ENCODE results near the gene KMO.

KMO gene

DNA sequence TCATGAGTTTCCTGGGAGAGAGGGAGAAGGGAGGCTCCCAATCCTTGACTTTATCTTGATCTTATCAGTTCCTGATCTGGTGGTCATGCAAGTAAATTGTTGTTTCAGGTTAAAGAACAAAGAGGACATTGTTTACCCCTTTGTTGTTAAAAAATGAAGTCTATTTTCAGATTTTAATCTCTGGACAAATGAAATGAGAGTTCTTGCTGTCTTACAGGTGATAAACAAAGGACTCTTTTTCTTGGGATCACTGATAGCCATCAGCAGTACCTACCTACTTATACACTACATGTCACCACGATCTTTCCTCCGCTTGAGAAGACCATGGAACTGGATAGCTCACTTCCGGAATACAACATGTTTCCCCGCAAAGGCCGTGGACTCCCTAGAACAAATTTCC is 59.6 kb downstream of the KMO start:
- H4K91ac ChIP-seq (ENCODE audit: low read length): no peak overlapping the region
- H3K9ac ChIP-seq (ENCODE audit: low read length): no peak overlapping the region
- no peak overlapping the region for H3K14ac ChIP-seq (ENCODE audit: low read length in 2 of 2)
- no peak overlapping the region for H3K23ac ChIP-seq (ENCODE audit: low read length in 2 of 2)
- no peak overlapping the region for H2BK15ac ChIP-seq (ENCODE audit: low read depth, poor library complexity, severe bottlenecking)
- H3K18ac ChIP-seq (ENCODE audit: low read depth in 1 of 2, low read length in 2 of 2): no peak overlapping the region
- WGBS: 71% methylated on average over 2 of the region's 5 CpGs
- peaks cover under 1% of the 10 kb centered on the region for H3K79me1 ChIP-seq (replicated peaks; ENCODE audit: low read length, poor library complexity, severe bottlenecking)
- H2BK5ac ChIP-seq (ENCODE audit: low read depth, low read length, poor library complexity, severe bottlenecking): no peak overlapping the region
- H3K4ac ChIP-seq (ENCODE audit: low read depth in 1 of 2, low read length in 2 of 2): no peak overlapping the region
- H4K8ac ChIP-seq (ENCODE audit: low read length): no peak overlapping the region
- H3K4me3 ChIP-seq (ENCODE audit: insufficient read depth in 1 of 2, low read depth in 1 of 2, low read length in 2 of 2): no peak overlapping the region
- no peak for DNase-seq
- peak overlapping the region; percentile 78 for H3K27ac ChIP-seq (ENCODE audit: low read length, poor library complexity, severe bottlenecking)
- peak overlapping the region; percentile 47 for H2AK5ac ChIP-seq (ENCODE audit: low read length, severe bottlenecking)
- H2AFZ ChIP-seq (ENCODE audit: low read depth, low read length): no peak overlapping the region
- no peaks in the 10 kb centered on the region for H3K27me3 ChIP-seq (ENCODE audit: control insufficient read depth in 1 of 2, insufficient read depth in 1 of 2, low read length in 2 of 2)
- peaks cover 7% of the 10 kb centered on the region for H3K4me1 ChIP-seq (ENCODE audit: control insufficient read depth, insufficient read depth, low read depth, low read length)
- H2BK120ac ChIP-seq (ENCODE audit: low read depth, low read length): no peak overlapping the region
- H3K9me3 ChIP-seq (ENCODE audit: control insufficient read depth, low read length): no peaks in the 10 kb centered on the region
- no peak overlapping the region for H3K4me2 ChIP-seq (ENCODE audit: low read length, poor library complexity, severe bottlenecking)
- peaks cover 5% of the 10 kb centered on the region in 2 experiments for H3K36me3 ChIP-seq (ENCODE audit: control insufficient read depth in 1 of 2, insufficient read depth in 2 of 2, low read depth in 1 of 2, low read length in 2 of 2)
- no peak overlapping the region for H2BK12ac ChIP-seq (ENCODE audit: low read length in 2 of 2)

DNA sequence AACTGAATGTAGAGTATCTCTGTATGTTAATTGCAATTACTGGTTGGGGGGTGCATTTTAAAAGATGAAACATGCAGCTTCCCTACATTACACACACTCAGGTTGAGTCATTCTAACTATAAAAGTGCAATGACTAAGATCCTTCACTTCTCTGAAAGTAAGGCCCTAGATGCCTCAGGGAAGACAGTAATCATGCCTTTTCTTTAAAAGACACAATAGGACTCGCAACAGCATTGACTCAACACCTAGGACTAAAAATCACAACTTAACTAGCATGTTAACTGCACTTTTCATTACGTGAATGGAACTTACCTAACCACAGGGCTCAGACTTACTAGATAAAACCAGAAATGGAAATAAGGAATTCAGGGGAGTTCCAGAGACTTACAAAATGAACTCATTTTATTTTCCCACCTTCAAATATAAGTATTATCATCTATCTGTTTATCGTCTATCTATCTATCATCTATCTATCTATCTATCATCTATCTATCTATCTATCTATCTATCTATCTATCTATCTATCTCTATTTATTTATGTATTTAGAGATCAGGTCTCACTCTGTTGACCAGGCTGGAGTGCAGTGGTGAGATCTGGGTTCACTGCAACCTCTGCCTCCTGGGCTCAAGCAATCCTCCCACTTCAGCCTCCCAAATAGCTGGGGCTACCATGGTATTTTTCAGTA is 60.2 kb downstream of the KMO start:
- Histone ChIP-seq H2BK120ac (ENCODE audit: low read depth, low read length) (no peak overlapping the region), H2BK12ac (ENCODE audit: low read length in 2 of 2) (no peak overlapping the region), H2AK5ac (ENCODE audit: low read length, severe bottlenecking) (peak overlapping the region; percentile 68), H4K8ac (ENCODE audit: low read length) (no peak overlapping the region), H3K36me3 (ENCODE audit: control insufficient read depth in 1 of 2, insufficient read depth in 2 of 2, low read depth in 1 of 2, low read length in 2 of 2) (peaks cover 0 to 5% of the 10 kb centered on the region in 2 experiments), H3K9ac (ENCODE audit: low read length) (no peak overlapping the region), H3K4me1 (ENCODE audit: control insufficient read depth, insufficient read depth, low read depth, low read length) (peaks cover 9% of the 10 kb centered on the region), H3K23ac (ENCODE audit: low read length in 2 of 2) (no peak overlapping the region), H3K27me3 (ENCODE audit: control insufficient read depth in 1 of 2, insufficient read depth in 1 of 2, low read length in 2 of 2) (no peaks in the 10 kb centered on the region), H3K4me3 (ENCODE audit: insufficient read depth in 1 of 2, low read depth in 1 of 2, low read length in 2 of 2) (no peak overlapping the region), H3K79me1 (replicated peaks; ENCODE audit: low read length, poor library complexity, severe bottlenecking) (peaks cover 3% of the 10 kb centered on the region), H3K18ac (ENCODE audit: low read depth in 1 of 2, low read length in 2 of 2) (no peak overlapping the region), H4K91ac (ENCODE audit: low read length) (no peak overlapping the region), H2AFZ (ENCODE audit: low read depth, low read length) (no peak overlapping the region), H3K9me3 (ENCODE audit: control insufficient read depth, low read length) (no peaks in the 10 kb centered on the region), H2BK5ac (ENCODE audit: low read depth, low read length, poor library complexity, severe bottlenecking) (no peak overlapping the region), H3K4ac (ENCODE audit: low read depth in 1 of 2, low read length in 2 of 2) (no peak overlapping the region), H3K27ac (ENCODE audit: low read length, poor library complexity, severe bottlenecking) (peak overlapping the region; percentile 78), H3K4me2 (ENCODE audit: low read length, poor library complexity, severe bottlenecking) (no peak overlapping the region), H2BK15ac (ENCODE audit: low read depth, poor library complexity, severe bottlenecking) (no peak overlapping the region), H3K14ac (ENCODE audit: low read length in 2 of 2) (no peak overlapping the region)
- DNase-seq: peak; percentile 51
- WGBS: 88% methylated on average over 3 of the region's 3 CpGs

DNA sequence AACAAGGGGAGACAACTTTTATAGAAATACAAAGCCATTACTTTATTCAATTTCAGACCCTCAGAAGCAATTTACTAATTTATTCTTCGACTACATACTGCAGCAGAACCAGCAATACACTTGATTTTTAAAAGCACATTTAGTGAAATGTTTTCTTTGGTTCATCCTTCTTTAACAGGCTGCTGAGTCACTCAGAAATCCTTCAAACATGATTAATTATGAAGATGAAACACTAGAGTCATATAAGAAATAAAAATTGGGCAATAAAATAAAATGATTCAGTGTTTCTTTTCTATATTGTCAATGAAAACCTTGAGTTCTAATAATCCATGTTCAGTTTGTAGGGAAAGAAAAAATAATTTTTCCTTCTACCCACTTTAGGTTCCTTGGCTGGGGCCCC is 61.0 kb downstream of the KMO start:
- Histone ChIP-seq H3K9ac (ENCODE audit: low read length) (no peak overlapping the region), H3K23ac (ENCODE audit: low read length in 2 of 2) (no peak overlapping the region), H3K4me3 (ENCODE audit: insufficient read depth in 1 of 2, low read depth in 1 of 2, low read length in 2 of 2) (no peak overlapping the region), H3K36me3 (ENCODE audit: control insufficient read depth in 1 of 2, insufficient read depth in 2 of 2, low read depth in 1 of 2, low read length in 2 of 2) (peaks cover 0 to 5% of the 10 kb centered on the region in 2 experiments), H2BK5ac (ENCODE audit: low read depth, low read length, poor library complexity, severe bottlenecking) (no peak overlapping the region), H3K27ac (ENCODE audit: low read length, poor library complexity, severe bottlenecking) (no peak overlapping the region), H2BK15ac (ENCODE audit: low read depth, poor library complexity, severe bottlenecking) (no peak overlapping the region), H3K4me1 (ENCODE audit: control insufficient read depth, insufficient read depth, low read depth, low read length) (peaks cover 10% of the 10 kb centered on the region), H2BK12ac (ENCODE audit: low read length in 2 of 2) (no peak overlapping the region), H3K14ac (ENCODE audit: low read length in 2 of 2) (no peak overlapping the region), H4K91ac (ENCODE audit: low read length) (no peak overlapping the region), H2BK120ac (ENCODE audit: low read depth, low read length) (no peak overlapping the region), H3K4ac (ENCODE audit: low read depth in 1 of 2, low read length in 2 of 2) (no peak overlapping the region), H3K4me2 (ENCODE audit: low read length, poor library complexity, severe bottlenecking) (no peak overlapping the region), H4K8ac (ENCODE audit: low read length) (no peak overlapping the region), H3K18ac (ENCODE audit: low read depth in 1 of 2, low read length in 2 of 2) (no peak overlapping the region), H2AFZ (ENCODE audit: low read depth, low read length) (no peak overlapping the region), H3K27me3 (ENCODE audit: control insufficient read depth in 1 of 2, insufficient read depth in 1 of 2, low read length in 2 of 2) (no peaks in the 10 kb centered on the region), H3K79me1 (replicated peaks; ENCODE audit: low read length, poor library complexity, severe bottlenecking) (peaks cover 3% of the 10 kb centered on the region), H2AK5ac (ENCODE audit: low read length, severe bottlenecking) (no peak overlapping the region), H3K9me3 (ENCODE audit: control insufficient read depth, low read length) (no peaks in the 10 kb centered on the region)
- no peak for DNase-seq
- 67% methylated on average over 1 of the region's 1 CpG for WGBS

DNA sequence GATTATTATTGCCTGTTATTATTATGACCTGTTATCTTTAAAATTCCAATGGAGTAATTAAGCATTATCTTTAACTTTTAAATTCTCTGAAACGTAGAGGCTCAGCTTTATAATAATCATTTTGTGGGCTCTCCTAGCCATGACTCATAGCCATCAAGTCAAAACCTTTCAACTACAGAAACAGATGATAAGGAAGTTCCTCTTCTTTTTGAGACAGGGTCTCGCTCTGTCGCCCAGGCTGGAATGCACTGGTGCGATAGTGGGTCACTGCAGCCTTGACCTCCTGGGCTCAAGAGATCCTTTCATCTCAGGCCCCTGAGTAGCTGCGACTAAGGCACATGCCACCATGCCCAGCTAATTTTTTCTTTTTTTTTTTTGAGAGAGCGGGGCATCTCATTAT is 64.5 kb downstream of the KMO start:
- H3K4ac ChIP-seq (ENCODE audit: low read depth in 1 of 2, low read length in 2 of 2): no peak overlapping the region
- H3K4me2 ChIP-seq (ENCODE audit: low read length, poor library complexity, severe bottlenecking): no peak overlapping the region
- H3K9me3 ChIP-seq (ENCODE audit: control insufficient read depth, low read length): no peaks in the 10 kb centered on the region
- peaks cover 0 to 5% of the 10 kb centered on the region in 2 experiments for H3K36me3 ChIP-seq (ENCODE audit: control insufficient read depth in 1 of 2, insufficient read depth in 2 of 2, low read depth in 1 of 2, low read length in 2 of 2)
- H4K8ac ChIP-seq (ENCODE audit: low read length): no peak overlapping the region
- no peak overlapping the region for H2BK120ac ChIP-seq (ENCODE audit: low read depth, low read length)
- H3K4me1 ChIP-seq (ENCODE audit: control insufficient read depth, insufficient read depth, low read depth, low read length): peaks cover 8% of the 10 kb centered on the region
- no peak overlapping the region for H2BK12ac ChIP-seq (ENCODE audit: low read length in 2 of 2)
- H3K27me3 ChIP-seq (ENCODE audit: control insufficient read depth in 1 of 2, insufficient read depth in 1 of 2, low read length in 2 of 2): no peaks in the 10 kb centered on the region
- 81% methylated on average over 6 of the region's 6 CpGs for WGBS
- no peak overlapping the region for H3K4me3 ChIP-seq (ENCODE audit: insufficient read depth in 1 of 2, low read depth in 1 of 2, low read length in 2 of 2)
- DNase-seq: no peak
- H3K79me1 ChIP-seq (replicated peaks; ENCODE audit: low read length, poor library complexity, severe bottlenecking): peaks cover 3% of the 10 kb centered on the region
- H3K27ac ChIP-seq (ENCODE audit: low read length, poor library complexity, severe bottlenecking): peak overlapping the region; percentile 39
- no peak overlapping the region for H2BK15ac ChIP-seq (ENCODE audit: low read depth, poor library complexity, severe bottlenecking)
- no peak overlapping the region for H2AFZ ChIP-seq (ENCODE audit: low read depth, low read length)
- H3K18ac ChIP-seq (ENCODE audit: low read depth in 1 of 2, low read length in 2 of 2): no peak overlapping the region
- H2BK5ac ChIP-seq (ENCODE audit: low read depth, low read length, poor library complexity, severe bottlenecking): peak overlapping the region; percentile 84
- H3K9ac ChIP-seq (ENCODE audit: low read length): no peak overlapping the region
- no peak overlapping the region for H3K23ac ChIP-seq (ENCODE audit: low read length in 2 of 2)
- H4K91ac ChIP-seq (ENCODE audit: low read length): no peak overlapping the region
- H3K14ac ChIP-seq (ENCODE audit: low read length in 2 of 2): no peak overlapping the region
- H2AK5ac ChIP-seq (ENCODE audit: low read length, severe bottlenecking): peak overlapping the region; percentile 76

Data from mesenchymal stem cell (in vitro differentiated cells and primary cell).